SU-DHL-6 (cell line): Measurements from ENCODE around the gene TTN.

Source experiments
- H2AFZ ChIP-seq: fragments of 200-600 bp; sonication (generic); 2 replicates; pipeline ENCODE4 v1.6.1; 2014; ENCODE audit warnings: low read depth, mild to moderate bottlenecking, moderate library complexity, mixed read lengths, antibody characterized with exemption, low read length; ENCODE audit not compliant: severe bottlenecking
- H3F3A ChIP-seq: fragments of 200-600 bp; shearing (Covaris generic); 2 replicates; pipeline ENCODE4 v1.6.0; 2016; ENCODE audit warnings: antibody characterized with exemption, mild to moderate bottlenecking; ENCODE audit not compliant: insufficient read depth
- H3K27ac ChIP-seq: fragments of 200-600 bp; sonication (generic); 2 replicates; pipeline ENCODE4 v1.5.1; 2016; ENCODE audit warnings: low read depth, mild to moderate bottlenecking, low read length, moderate library complexity, mixed read lengths
- H3K27me3 ChIP-seq: fragments of 200-600 bp; sonication (generic), shearing (Covaris generic); 2 replicates; pipeline ENCODE4 v1.6.0; 2014; ENCODE audit warnings: mild to moderate bottlenecking, low read length
- H3K36me3 ChIP-seq: fragments of 200-600 bp; sonication (generic); 2 replicates; pipeline ENCODE4 v1.6.1; 2014; ENCODE audit warnings: mild to moderate bottlenecking, low read length, mixed read lengths
- H3K4me2 ChIP-seq: fragments of 300-600, 200-600 bp; shearing (Covaris generic), sonication (generic); 2 replicates; pipeline ENCODE4 v1.6.0; 2014; ENCODE audit warnings: low read length, low read depth, mild to moderate bottlenecking; ENCODE audit not compliant: poor library complexity, severe bottlenecking
- H3K4me3 ChIP-seq: fragments of 200-600 bp; sonication (generic); 2 replicates; pipeline ENCODE4 v1.5.1; 2014; ENCODE audit warnings: antibody characterized with exemption, low read length, mild to moderate bottlenecking, mixed read lengths; ENCODE audit not compliant: insufficient read depth, poor library complexity, severe bottlenecking
- H3K79me2 ChIP-seq: fragments of 200-600 bp; sonication (generic); 2 replicates; pipeline ENCODE4 v1.6.1; 2014; ENCODE audit warnings: mild to moderate bottlenecking, low read length, moderate library complexity; ENCODE audit not compliant: insufficient read depth
- H3K9ac ChIP-seq: fragments of 200-600 bp; sonication (generic); 2 replicates; pipeline ENCODE4 v1.7.0; 2014; ENCODE audit warnings: mild to moderate bottlenecking, low read length
- H3K9me2 ChIP-seq: fragments of 200-600 bp; sonication (generic); replicated peaks from 2 replicates; pipeline ENCODE4 v1.6.1; 2014; ENCODE audit warnings: low read length; ENCODE audit not compliant: insufficient read depth
- H3K9me3 ChIP-seq: fragments of 200-600 bp; sonication (generic); 2 replicates; pipeline ENCODE4 v1.6.1; 2014; ENCODE audit warnings: low read length, mixed read lengths; ENCODE audit not compliant: insufficient read depth
- H4K20me1 ChIP-seq: fragments of 200-600 bp; sonication (generic); 2 replicates; pipeline ENCODE4 v1.6.1; 2014; ENCODE audit warnings: low read depth, mild to moderate bottlenecking, antibody characterized with exemption, low read length, moderate library complexity, mixed read lengths
- CTCF ChIP-seq: fragments of 200-600 bp; sonication (generic); IDR thresholded peaks from one replicate; pipeline ENCODE4 v1.5.1; 2017; ENCODE audit warnings: antibody characterized with exemption, mild to moderate bottlenecking, low read length, moderate library complexity; ENCODE audit not compliant: insufficient read depth, poor library complexity, severe bottlenecking
- EZH2phosphoT487 ChIP-seq: fragments of 200-600 bp; sonication (generic), shearing (Covaris generic); conservative IDR thresholded peaks from 2 replicates; pipeline ENCODE4 v1.6.1; 2018; ENCODE audit warnings: mild to moderate bottlenecking, antibody characterized with exemption, low read length, moderate library complexity, mixed read lengths

TTN gene

GRCh38 chr2:178506101-178506500 is 301.1 kb downstream of the TTN start:
- Histone ChIP-seq H4K20me1 (no peaks in the 10 kb centered on the region), H3K27me3 (no peaks in the 10 kb centered on the region), H3K9me2 (no peaks in the 10 kb centered on the region), H3K27ac (no peak overlapping the region), H3K9ac (no peak overlapping the region), H2AFZ (no peak overlapping the region), H3K9me3 (no peaks in the 10 kb centered on the region), H3K4me2 (no peak overlapping the region), H3K4me3 (no peak overlapping the region), H3F3A (no peaks in the 10 kb centered on the region), H3K36me3 (peaks cover 40% of the 10 kb centered on the region), H3K79me2 (no peaks in the 10 kb centered on the region)
- no peak for TF ChIP-seq CTCF
- no peak for TF ChIP-seq EZH2phosphoT487

- H3K9ac ChIP-seq: no peak overlapping the region
Measured at GRCh38 chr2:178502751-178503150, 304.5 kb downstream of the TTN start.

GRCh38 chr2:178499640-178500039 is 307.6 kb downstream of the TTN start:
- Histone ChIP-seq H3K27ac (no peak overlapping the region), H4K20me1 (no peaks in the 10 kb centered on the region), H3K79me2 (no peaks in the 10 kb centered on the region), H3K27me3 (no peaks in the 10 kb centered on the region), H3F3A (no peaks in the 10 kb centered on the region), H3K9me2 (no peaks in the 10 kb centered on the region), H3K9me3 (no peaks in the 10 kb centered on the region), H3K9ac (no peak overlapping the region), H2AFZ (no peak overlapping the region), H3K4me3 (no peak overlapping the region), H3K36me3 (peaks cover 42% of the 10 kb centered on the region), H3K4me2 (no peak overlapping the region)
- TF ChIP-seq EZH2phosphoT487 (no peak), CTCF (no peak)

More at GRCh38 chr2:178502751-178503150, 304.5 kb downstream of the TTN start:
- H3K27ac ChIP-seq: no peak overlapping the region
- no peak overlapping the region for H3K4me2 ChIP-seq
- no peaks in the 10 kb centered on the region for H3K9me2 ChIP-seq
- H2AFZ ChIP-seq: no peak overlapping the region
- H3K27me3 ChIP-seq: no peaks in the 10 kb centered on the region
- TF ChIP-seq EZH2phosphoT487: no peak
- no peak for TF ChIP-seq CTCF
- no peaks in the 10 kb centered on the region for H4K20me1 ChIP-seq
- H3K4me3 ChIP-seq: no peak overlapping the region
- no peaks in the 10 kb centered on the region for H3K9me3 ChIP-seq
- H3K79me2 ChIP-seq: no peaks in the 10 kb centered on the region
- H3F3A ChIP-seq: no peaks in the 10 kb centered on the region
- peaks cover 53% of the 10 kb centered on the region for H3K36me3 ChIP-seq
